ENCODE data around the gene GAD1. TPM values are rescaled to one million over a fixed set of nuclear protein-coding genes. Genes with fewer than 3 reads are reported as not detected.
A peak's percentile ranks its signal among the peaks of the same experiment; 100 is the strongest.

The GAD1 gene
- total and polyA plus RNA-seq, 10 of the 15 experiments (the other 5 are each of a cell fraction or from before 2014, with no cell fraction given) = 0.04 to 3.4 (median 0.42) TPM

- TF ChIP-seq LARP7 (IDR thresholded peaks at IDR 0.05) (peak; percentile 53; the same call in 1 of the 2 replicates), CEBPZ (IDR thresholded peaks at IDR 0.05; ENCODE audit: low read depth, low read length) (no peak), SRF (IDR thresholded peaks at IDR 0.05; ENCODE audit: low read depth in 2 of 2, low read length in 2 of 2) (0 out of 4 replicates have a peak, but pooled peaks of 1 of the 2 experiments have one; percentile 12), IKZF2 (IDR thresholded peaks at IDR 0.05) (no peak), NBN (IDR thresholded peaks at IDR 0.05) (0 out of 2 replicates have a peak, but pooled peaks have one; percentile 40), NR2F1 (conservative IDR thresholded peaks at IDR 0.05) (no peak), MEF2A (IDR thresholded peaks at IDR 0.05; ENCODE audit: insufficient read depth, low read depth, low read length) (no peak), NRF1 (conservative IDR thresholded peaks at IDR 0.05; ENCODE audit: low read depth, low read length) (no peak), SMARCA5 (IDR thresholded peaks at IDR 0.05) (peak; percentile 22; the same call in 1 of the 2 replicates), GABPA (IDR thresholded peaks at IDR 0.05; ENCODE audit: low read depth) (no peak), REST (IDR thresholded peaks at IDR 0.05; ENCODE audit: low read depth, low read length) (0 out of 2 replicates have a peak, but pooled peaks have one; percentile 30), HDAC6 (IDR thresholded peaks at IDR 0.05; ENCODE audit: unreplicated experiment) (no peak), MTA2 (IDR thresholded peaks at IDR 0.05; ENCODE audit: low read depth) (no peak), HSF1 (IDR thresholded peaks at IDR 0.05; ENCODE audit: low read depth, low read length) (no peak), NFIC (IDR thresholded peaks at IDR 0.05; ENCODE audit: low read depth, low read length) (no peak), YY1 (IDR thresholded peaks at IDR 0.05; ENCODE audit: low read depth, low read length) (no peak; the same call in 1 of the 2 replicates)
These were observed 762 bp upstream of the GAD1 start (continued) for GRCh38 chr2:170815746-170816503.
